Stimulated activated CD8-positive, alpha-beta memory T cell treated with anti-CD3 and anti-CD28 coated beads, Interleukin-12 subunit alpha, Interleukin-12 subunit beta, amount 100 ng/mL, for 24 hours (primary cell): Measurements from ENCODE around the gene TOMM7.
"Not testable (repeated sequence)": the region's sequence is repeated elsewhere in the genome, so short reads cannot be mapped to it uniquely, and the experiment has no call there.

Source experiments
- DNase-seq: peaks from one replicate; pipeline ENCODE4 v3.0.0-alpha.2; 2020; ENCODE audit errors: extremely low read depth

TOMM7 gene

DNA sequence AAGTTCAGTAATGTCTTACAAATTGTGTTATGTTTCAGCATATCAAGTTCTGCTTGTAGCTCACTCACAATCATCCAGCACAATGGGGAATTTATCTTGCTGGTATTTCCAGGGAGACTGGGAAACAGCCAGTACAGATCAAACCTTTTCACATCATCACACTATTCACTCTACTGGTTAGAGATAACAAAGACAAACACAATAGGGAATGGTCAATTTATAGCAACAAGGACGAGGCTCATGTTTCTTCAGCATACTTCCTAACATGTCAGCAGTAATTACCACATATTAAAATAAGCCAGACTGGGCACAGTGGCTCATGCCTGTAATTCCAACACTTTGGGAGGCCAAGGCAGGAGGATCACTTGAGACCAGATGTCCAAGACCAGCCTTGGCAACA is 38.3 kb downstream of the TOMM7 start:
- no peak for DNase-seq

DNA sequence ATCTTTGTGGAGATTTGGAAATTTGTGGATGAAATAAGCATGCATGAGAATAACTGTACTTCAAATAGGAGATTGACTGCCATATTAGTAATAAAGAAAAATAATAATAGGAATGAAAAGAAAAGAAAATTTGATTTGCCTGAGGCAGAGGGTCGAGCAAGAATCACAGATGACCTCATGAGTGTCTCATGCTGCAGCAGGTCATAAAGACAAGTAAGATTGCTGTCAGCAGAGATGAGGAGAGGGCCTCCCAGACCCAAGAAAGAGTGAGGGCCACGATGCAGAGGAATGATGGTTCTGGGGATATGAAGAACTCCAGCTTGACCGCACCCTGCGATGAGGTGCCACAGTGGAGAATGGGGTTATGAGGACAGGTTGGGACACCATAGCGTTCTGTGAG is 39.2 kb downstream of the TOMM7 start:
- no peak for DNase-seq

GRCh38 chr7:22782616-22783232 is 39.9 kb downstream of the TOMM7 start:
- peak; percentile 34 for DNase-seq

DNA sequence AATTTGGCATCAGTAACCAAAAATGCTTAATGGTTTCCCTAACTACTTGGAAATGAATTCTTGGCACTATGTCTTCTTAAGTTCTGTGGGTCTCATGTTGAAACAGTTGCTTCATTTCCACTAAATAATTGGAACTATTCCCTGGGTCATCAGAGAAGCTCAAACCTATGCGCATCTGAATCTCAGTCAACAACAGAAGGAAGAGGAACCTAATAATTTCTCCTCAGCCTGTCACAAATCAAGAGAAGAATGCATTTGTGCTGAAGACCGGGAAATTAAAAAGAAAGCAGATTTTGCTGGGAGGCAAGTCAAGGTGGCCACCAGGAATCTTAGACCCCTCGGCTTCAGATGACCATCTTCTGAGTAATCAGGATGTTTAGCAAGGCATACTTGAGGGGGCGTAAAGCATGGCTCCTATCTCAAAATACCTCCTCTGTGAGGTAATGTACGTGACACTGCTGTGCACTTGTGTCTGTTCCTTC is 41.4 kb downstream of the TOMM7 start:
- DNase-seq = no peak

DNA sequence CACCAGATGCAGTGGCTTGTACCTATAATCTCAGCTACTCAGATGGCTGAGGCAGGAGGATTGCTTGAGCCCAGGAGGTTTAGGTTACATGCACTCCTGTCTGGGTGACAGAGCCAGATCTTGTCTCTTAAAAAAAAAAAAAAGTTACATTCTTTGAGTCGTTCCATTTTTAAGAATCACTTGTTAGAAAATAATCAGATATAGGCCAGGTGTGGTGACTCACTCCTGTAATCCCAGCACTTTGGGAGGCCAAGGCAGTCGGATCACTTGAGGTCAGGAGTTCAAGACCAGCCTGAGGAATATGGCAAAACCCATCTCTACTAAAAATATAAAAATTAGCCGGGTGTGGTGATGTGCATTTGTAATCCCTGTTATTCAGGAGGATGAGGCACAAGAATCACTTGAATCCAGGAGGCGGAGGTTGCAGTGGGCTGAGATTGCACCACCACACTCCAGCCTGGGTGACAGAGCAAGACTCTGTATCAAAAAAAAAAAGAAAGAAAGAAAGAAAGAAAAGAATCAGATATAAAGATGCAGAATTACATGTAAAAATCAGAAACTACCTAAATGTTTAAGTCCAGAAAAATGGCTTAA is 42.8 kb downstream of the TOMM7 start:
- not testable (repeated sequence) for DNase-seq

- DNase-seq = no peak
These were observed 45.7 kb downstream of the TOMM7 start for GRCh38 chr7:22776964-22777363.

DNA sequence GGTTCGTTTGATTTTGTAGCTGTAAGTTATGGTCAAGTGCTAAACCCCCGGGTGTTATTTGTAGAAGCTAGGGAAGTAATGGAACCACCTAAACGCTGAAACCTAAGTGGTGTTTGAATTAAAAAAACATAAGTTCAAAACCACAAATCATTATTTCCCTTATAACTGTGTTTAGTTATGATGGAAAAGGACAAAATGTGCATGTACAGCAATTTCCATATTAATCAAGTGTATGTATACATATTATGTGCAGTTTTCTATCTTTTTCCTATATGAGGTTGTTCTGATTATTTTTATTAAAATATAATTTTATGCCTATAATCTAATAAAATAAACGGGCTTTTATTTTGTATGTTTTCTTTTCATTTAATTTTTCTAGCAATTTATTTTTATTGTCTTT is 49.8 kb downstream of the TOMM7 start:
- DNase-seq = no peak

DNA sequence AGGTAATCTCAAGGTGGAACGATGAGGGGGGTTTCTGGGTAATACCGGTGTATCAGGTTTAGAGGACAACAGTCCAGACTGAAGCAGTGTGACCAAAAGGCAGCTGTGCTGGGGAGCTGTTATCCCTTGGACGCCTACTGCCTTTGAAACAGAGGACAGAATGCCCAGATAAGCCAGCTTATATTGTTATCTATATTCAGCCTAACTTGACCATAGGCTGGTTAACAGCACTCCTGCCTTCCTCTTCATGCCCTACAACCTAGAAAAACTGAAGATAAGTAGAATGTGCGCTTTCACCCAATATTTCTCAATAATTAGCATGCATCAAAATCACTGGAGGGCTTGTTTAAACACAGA is 50.8 kb downstream of the TOMM7 start:
- DNase-seq = no peak

DNA sequence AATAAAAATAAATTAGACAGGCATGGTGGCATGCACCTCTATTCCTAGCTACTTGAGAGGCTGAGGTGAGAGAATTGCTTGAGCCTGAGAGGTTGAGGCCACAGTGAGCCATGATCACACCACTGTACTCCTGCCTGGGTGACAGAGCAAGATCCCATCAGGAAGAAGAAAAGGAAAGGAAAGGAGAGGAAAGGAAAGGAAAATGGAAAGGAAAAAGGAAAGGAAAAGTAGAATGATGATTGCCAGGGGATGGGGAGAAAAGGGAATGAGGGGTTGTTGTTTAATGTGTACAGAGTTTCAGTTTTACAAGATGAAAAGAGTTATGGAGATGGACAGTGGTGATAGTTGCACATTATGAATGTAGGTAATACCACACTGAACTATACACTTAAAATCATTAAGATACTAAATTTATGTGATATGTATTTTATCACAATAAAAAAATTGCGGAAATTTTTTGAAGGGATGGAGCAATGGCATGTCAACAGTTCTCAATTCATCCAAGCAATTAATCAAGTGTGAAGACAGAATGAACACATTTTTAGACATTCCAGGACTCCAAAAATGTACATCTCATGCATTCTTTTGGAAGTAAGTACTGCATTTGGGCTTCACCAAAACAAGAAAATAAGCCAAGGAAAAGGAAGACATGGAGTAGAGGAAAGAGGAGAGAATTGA is 51.3 kb downstream of the TOMM7 start:
- DNase-seq = no peak

GRCh38 chr7:22765609-22766008 is 57.0 kb downstream of the TOMM7 start:
- DNase-seq = no peak
